HepG2 (cell line): Measurements from ENCODE around the gene PLEKHA6. TPM values are rescaled to one million over a fixed set of nuclear protein-coding genes. Genes with fewer than 3 reads are reported as not detected.

Experiments used
- BCL6 ChIP-seq: IDR thresholded peaks from 2 replicates; pipeline ENCODE4 v1.6.1; 2016; ENCODE audit warnings: missing genetic modification reagents, missing compliant biosample characterization
- BRD4 ChIP-seq: sonication (generic); formaldehyde crosslinking; IDR thresholded peaks from 2 replicates; pipeline ENCODE4 v1.4.0; 2020; ENCODE audit warnings: missing genetic modification reagents
- CCAR2 ChIP-seq: fragments of 200-400 bp; formaldehyde crosslinking; optimal IDR thresholded peaks from 2 replicates; pipeline ENCODE3; 2018; ENCODE audit warnings: low read depth, mild to moderate bottlenecking, low read length, moderate library complexity
- GTF3A ChIP-seq: sonication (generic); formaldehyde crosslinking; conservative IDR thresholded peaks from 2 replicates; pipeline ENCODE4 v1.4.0; 2020; ENCODE audit warnings: mild to moderate bottlenecking, missing genetic modification reagents
- STAG1 ChIP-seq: sonication (generic); formaldehyde crosslinking; IDR thresholded peaks from 2 replicates; pipeline ENCODE4 v1.4.0; 2020; ENCODE audit warnings: missing genetic modification reagents
- ZEB1 ChIP-seq: IDR thresholded peaks from 2 replicates; pipeline ENCODE4 v1.6.1; 2012; ENCODE audit warnings: mild to moderate bottlenecking, low read depth, inconsistent platforms; ENCODE audit not compliant: insufficient replicate concordance
- ZKSCAN8 ChIP-seq: IDR thresholded peaks from 2 replicates; pipeline ENCODE4 v1.6.1; 2016; ENCODE audit warnings: borderline replicate concordance, missing genetic modification reagents, missing compliant biosample characterization
- ZNF124 ChIP-seq: sonication (generic); formaldehyde crosslinking; IDR thresholded peaks from 2 replicates; pipeline ENCODE4 v1.4.0; 2020; ENCODE audit warnings: missing genetic modification reagents
- ZNF160 ChIP-seq: sonication (generic); formaldehyde crosslinking; IDR thresholded peaks from 2 replicates; pipeline ENCODE4 v1.8.0; 2022; ENCODE audit warnings: mild to moderate bottlenecking, inconsistent platforms, missing genetic modification reagents
- ZNF224 ChIP-seq: sonication (generic); formaldehyde crosslinking; IDR thresholded peaks from 2 replicates; pipeline ENCODE4 v1.5.0; 2020; ENCODE audit warnings: mild to moderate bottlenecking, missing genetic modification reagents
- ZNF383 ChIP-seq: sonication (generic); formaldehyde crosslinking; IDR thresholded peaks from 2 replicates; pipeline ENCODE4 v1.4.0; 2020; ENCODE audit warnings: missing genetic modification reagents, mild to moderate bottlenecking, borderline replicate concordance
- ZNF431 ChIP-seq: sonication (generic); formaldehyde crosslinking; IDR thresholded peaks from 2 replicates; pipeline ENCODE4 v1.9.0; 2022; ENCODE audit warnings: missing genetic modification reagents, low read depth, mild to moderate bottlenecking, borderline replicate concordance
- polyA plus RNA-seq, 8 experiments: library from polyadenylated mRNA; depleted of rRNA in 3 of 8; stranded (reverse) in 7 of 8; unstranded in 1 of 8; fragments of >200 nt; fragmentation: Illumina TruSeq in 4 of 8; extraction: Trizol in 4 of 8; gene quantifications; 2 replicates each; pipeline versions ENCODE4 v1.2.1 to v1.2.3, GENCODE V29; 2011 to 2016; ENCODE audit warnings: low read depth in 4 of 8, missing spikeins in 1 of 8, mixed read lengths in 1 of 8; ENCODE audit not compliant: insufficient read depth in 1 of 8
- total RNA-seq, 5 experiments: library from RNA; depleted of rRNA; stranded (reverse); fragments of >200 nt; fragmentation: Illumina TruSeq; extraction: Trizol; gene quantifications; 2 replicates each; pipeline ENCODE4 v1.2.3, GENCODE V29; 2016; ENCODE audit warnings: low read depth in 1 of 5
- TF ChIP-seq, protein P1 (sequence below): sonication (generic); formaldehyde crosslinking; IDR thresholded peaks from 2 replicates; pipeline ENCODE4 v1.9.0; 2021; ENCODE audit warnings: missing genetic modification reagents, borderline replicate concordance
- TF ChIP-seq, protein P2 (sequence below), 2 experiments: sonication (generic) in 1 of 2; formaldehyde crosslinking in 1 of 2; IDR thresholded peaks; 2 replicates each; pipeline versions ENCODE4 v1.4.0 to v1.6.1; 2016 to 2020; ENCODE audit warnings: borderline replicate concordance in 1 of 2, low read depth in 1 of 2, mild to moderate bottlenecking in 1 of 2, missing genetic modification reagents in 1 of 2
- TF ChIP-seq, protein P3 (sequence below): sonication (generic); formaldehyde crosslinking; IDR thresholded peaks from 2 replicates; pipeline ENCODE4 v1.4.0; 2020; ENCODE audit warnings: low read depth, missing genetic modification reagents
- TF ChIP-seq, protein P4 (sequence below): sonication (generic); formaldehyde crosslinking; IDR thresholded peaks from 2 replicates; pipeline ENCODE4 v1.4.0; 2020; ENCODE audit warnings: mild to moderate bottlenecking, missing genetic modification reagents

Gene PLEKHA6
- total and polyA plus RNA-seq, 2 of the 13 experiments (the other 11 are each of a cell fraction or from before 2014, with no cell fraction given), result 5.3 to 11.4 TPM

DNA sequence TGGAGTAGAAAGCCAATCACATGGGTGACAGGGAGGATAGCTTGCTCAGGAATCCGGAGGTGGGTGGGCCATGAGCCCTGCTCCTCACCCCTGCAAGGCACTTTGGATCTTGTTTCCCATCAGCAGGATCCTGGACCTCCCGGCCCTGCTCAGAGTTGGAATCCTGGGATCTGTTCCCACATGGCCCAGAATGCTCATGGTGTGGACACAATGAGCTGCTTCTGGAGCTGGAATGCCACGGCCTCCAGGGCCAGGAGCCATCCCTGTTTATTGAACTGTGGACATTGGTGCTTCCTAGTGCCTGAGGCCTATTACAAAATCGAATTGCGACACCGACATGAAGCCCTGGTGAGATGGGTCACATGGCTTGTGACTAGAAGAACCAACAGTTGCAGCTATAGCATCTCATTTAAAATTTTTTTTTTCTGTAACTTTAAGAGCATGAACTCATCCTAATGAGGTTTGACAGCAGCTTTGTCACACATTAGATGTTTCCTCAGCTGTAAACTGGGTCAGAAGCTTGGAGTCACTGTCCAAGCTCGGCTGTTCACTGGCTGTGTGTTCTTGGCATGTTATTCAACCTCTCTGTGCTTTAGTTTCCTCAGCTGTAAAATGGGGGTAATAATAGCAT, 105.6 kb downstream of the PLEKHA6 start (continued):
- TF ChIP-seq, protein P1, sequence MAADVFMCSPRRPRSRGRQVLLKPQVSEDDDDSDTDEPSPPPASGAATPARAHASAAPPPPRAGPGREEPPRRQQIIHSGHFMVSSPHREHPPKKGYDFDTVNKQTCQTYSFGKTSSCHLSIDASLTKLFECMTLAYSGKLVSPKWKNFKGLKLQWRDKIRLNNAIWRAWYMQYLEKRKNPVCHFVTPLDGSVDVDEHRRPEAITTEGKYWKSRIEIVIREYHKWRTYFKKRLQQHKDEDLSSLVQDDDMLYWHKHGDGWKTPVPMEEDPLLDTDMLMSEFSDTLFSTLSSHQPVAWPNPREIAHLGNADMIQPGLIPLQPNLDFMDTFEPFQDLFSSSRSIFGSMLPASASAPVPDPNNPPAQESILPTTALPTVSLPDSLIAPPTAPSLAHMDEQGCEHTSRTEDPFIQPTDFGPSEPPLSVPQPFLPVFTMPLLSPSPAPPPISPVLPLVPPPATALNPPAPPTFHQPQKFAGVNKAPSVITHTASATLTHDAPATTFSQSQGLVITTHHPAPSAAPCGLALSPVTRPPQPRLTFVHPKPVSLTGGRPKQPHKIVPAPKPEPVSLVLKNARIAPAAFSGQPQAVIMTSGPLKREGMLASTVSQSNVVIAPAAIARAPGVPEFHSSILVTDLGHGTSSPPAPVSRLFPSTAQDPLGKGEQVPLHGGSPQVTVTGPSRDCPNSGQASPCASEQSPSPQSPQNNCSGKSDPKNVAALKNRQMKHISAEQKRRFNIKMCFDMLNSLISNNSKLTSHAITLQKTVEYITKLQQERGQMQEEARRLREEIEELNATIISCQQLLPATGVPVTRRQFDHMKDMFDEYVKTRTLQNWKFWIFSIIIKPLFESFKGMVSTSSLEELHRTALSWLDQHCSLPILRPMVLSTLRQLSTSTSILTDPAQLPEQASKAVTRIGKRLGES (CRISPR knock-in tag), result no peak
- TF ChIP-seq BRD4 (CRISPR knock-in tag) (no peak), CCAR2 (no peak), ZEB1 (no peak), ZKSCAN8 (CRISPR knock-in tag) (peak; percentile 66; the same call in 1 of the 2 replicates), ZNF224 (CRISPR knock-in tag) (no peak), ZNF383 (CRISPR knock-in tag) (0 out of 2 replicates have a peak, but pooled peaks have one; percentile 65), ZNF160 (no peak), GTF3A (CRISPR knock-in tag) (no peak), STAG1 (CRISPR knock-in tag) (peak; percentile 25; the same call in 1 of the 2 replicates), ZNF431 (CRISPR knock-in tag) (peak; percentile 73; the same call in 1 of the 2 replicates), BCL6 (peak; percentile 72), ZNF124 (CRISPR knock-in tag) (no peak)
- TF ChIP-seq, protein P2, sequence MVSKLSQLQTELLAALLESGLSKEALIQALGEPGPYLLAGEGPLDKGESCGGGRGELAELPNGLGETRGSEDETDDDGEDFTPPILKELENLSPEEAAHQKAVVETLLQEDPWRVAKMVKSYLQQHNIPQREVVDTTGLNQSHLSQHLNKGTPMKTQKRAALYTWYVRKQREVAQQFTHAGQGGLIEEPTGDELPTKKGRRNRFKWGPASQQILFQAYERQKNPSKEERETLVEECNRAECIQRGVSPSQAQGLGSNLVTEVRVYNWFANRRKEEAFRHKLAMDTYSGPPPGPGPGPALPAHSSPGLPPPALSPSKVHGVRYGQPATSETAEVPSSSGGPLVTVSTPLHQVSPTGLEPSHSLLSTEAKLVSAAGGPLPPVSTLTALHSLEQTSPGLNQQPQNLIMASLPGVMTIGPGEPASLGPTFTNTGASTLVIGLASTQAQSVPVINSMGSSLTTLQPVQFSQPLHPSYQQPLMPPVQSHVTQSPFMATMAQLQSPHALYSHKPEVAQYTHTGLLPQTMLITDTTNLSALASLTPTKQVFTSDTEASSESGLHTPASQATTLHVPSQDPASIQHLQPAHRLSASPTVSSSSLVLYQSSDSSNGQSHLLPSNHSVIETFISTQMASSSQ (IDR thresholded peaks at IDR 0.05; ENCODE audit: low read depth), result peak; percentile 64
- TF ChIP-seq, protein P2 (CRISPR knock-in tag; IDR thresholded peaks at IDR 0.05; ENCODE audit: borderline replicate concordance), result peak; percentile 87
- TF ChIP-seq, protein P3, sequence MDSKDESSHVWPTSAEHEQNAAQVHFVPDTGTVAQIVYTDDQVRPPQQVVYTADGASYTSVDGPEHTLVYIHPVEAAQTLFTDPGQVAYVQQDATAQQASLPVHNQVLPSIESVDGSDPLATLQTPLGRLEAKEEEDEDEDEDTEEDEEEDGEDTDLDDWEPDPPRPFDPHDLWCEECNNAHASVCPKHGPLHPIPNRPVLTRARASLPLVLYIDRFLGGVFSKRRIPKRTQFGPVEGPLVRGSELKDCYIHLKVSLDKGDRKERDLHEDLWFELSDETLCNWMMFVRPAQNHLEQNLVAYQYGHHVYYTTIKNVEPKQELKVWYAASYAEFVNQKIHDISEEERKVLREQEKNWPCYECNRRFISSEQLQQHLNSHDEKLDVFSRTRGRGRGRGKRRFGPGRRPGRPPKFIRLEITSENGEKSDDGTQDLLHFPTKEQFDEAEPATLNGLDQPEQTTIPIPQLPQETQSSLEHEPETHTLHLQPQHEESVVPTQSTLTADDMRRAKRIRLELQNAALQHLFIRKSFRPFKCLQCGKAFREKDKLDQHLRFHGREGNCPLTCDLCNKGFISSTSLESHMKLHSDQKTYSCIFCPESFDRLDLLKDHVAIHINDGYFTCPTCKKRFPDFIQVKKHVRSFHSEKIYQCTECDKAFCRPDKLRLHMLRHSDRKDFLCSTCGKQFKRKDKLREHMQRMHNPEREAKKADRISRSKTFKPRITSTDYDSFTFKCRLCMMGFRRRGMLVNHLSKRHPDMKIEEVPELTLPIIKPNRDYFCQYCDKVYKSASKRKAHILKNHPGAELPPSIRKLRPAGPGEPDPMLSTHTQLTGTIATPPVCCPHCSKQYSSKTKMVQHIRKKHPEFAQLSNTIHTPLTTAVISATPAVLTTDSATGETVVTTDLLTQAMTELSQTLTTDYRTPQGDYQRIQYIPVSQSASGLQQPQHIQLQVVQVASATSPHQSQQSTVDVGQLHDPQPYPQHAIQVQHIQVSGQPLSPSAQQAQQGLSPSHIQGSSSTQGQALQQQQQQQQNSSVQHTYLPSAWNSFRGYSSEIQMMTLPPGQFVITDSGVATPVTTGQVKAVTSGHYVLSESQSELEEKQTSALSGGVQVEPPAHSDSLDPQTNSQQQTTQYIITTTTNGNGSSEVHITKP (CRISPR knock-in tag), result peak; percentile 34; the same call in 1 of the 2 replicates
- TF ChIP-seq, protein P4, sequence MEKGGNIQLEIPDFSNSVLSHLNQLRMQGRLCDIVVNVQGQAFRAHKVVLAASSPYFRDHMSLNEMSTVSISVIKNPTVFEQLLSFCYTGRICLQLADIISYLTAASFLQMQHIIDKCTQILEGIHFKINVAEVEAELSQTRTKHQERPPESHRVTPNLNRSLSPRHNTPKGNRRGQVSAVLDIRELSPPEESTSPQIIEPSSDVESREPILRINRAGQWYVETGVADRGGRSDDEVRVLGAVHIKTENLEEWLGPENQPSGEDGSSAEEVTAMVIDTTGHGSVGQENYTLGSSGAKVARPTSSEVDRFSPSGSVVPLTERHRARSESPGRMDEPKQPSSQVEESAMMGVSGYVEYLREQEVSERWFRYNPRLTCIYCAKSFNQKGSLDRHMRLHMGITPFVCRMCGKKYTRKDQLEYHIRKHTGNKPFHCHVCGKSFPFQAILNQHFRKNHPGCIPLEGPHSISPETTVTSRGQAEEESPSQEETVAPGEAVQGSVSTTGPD, result peak; percentile 97
